GM19023 (cell line): ENCODE data around the gene GNAI3.

Experiments
- ATAC-seq: cut with Tn5 transposase; IDR thresholded peaks from one replicate; pipeline ENCODE4 v1.9.1; 2021; ENCODE audit warnings: mild to moderate bottlenecking, moderate library complexity; ENCODE audit not compliant: unreplicated experiment

GNAI3 gene

DNA sequence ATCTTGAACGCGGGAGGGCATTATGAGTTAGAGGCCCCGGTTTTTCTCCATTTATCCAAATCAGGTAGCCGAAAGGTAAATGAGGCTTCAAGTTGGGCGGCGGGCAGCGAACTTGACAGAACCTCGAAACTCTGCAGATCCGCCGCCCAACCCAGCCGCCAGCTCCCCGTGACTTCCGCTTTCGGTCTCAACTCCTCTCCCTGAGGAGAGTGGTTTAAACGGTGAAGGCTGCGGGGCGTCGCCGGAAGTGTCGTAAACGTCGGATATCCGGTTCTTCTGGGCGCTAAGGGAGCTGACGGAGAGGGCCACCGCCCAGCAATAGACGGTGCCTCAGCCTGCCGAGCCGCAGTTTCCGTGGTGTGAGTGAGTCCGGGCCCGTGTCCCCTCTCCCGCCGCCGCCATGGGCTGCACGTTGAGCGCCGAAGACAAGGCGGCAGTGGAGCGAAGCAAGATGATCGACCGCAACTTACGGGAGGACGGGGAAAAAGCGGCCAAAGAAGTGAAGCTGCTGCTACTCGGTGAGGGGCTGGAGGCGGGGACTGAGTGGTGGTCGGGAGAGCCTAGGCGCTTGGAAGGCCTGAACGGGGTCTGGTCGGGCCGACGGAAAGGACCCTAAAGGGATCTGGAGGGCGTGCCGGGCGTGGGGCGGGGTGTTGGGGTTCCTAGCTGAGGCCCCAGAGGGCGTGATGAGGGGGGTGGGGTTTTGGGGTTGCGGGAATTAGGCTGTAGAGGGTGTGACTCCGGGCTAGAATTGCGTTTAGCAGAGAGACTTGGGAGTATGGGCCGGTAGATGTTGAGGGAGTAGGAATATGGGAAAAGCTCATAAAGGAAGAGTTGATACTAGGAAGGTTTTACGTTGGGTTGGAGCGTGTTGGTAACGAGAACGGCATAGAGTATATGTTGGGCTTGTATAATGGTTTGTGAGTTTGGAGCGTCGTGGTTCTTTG lies at the start of gene GNAI3:
Gene GNAI3, plus strand, starts transcription at position 295 of the 947 bp plus-strand sequence. Its CDS starts 106 bp downstream, at position 401.
- ATAC-seq: peak; percentile 93

DNA sequence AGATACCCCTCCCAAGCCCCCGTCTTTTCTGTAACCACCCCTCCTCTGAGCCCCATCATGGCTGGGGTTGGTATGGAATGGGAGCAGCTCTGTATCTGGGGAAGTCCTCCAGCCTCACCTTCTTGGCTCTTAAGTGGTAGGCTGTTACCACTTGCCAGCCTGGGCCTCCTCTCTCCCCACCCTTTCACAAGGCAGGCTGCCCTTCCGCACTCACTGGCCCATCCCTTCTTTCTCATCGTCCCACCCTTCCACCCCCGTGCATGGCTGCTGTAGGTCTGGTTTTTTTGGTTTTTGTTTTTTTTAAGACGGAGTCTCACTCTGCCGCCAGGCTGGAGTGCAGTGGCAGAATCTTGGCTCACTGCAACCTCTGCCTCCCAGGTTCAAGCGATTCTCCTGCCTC lies 49.3 kb upstream of the GNAI3 start:
- no peak for ATAC-seq

DNA sequence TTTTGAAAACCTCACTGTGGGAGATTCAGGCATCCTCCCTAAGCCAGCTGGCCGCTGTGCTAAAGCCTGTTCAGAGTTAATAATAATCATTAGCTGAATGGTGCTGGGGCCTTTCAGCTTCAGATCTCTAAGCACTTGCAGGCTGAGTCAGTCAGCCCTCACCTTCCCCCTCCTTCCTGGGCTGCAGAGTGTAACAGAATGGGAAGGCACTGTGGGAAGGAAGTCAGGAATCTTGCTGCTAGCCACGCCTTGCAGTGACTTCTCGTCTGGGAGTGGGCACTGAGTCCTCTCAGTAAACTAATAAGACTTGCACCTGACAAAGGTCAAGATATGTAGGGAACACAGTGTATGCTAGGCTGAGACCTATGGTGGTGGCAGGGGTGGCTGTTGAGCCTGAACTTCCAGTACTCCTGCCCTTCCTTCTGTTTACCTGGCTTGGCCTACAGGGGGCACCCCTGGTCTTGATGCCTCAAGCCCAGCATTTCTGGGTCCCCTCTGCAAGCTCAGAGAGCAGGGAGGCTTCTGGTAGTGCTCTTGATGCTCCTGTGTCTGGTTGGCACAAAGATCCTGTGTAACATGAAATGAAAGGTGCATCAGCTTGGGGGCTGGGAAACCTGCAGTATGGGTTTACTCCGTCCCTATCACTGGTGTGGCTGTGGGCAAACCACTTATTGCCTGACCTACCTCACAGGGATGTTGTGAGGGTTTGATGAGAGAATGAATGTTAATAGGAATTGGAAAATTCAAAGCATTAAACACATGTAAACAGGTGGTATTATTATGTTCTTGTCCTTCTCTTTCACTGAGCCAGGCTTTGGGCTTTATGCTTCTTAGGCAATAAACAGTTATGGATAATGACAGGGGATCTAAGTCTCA lies 48.5 kb upstream of the GNAI3 start:
- ATAC-seq: no peak

DNA sequence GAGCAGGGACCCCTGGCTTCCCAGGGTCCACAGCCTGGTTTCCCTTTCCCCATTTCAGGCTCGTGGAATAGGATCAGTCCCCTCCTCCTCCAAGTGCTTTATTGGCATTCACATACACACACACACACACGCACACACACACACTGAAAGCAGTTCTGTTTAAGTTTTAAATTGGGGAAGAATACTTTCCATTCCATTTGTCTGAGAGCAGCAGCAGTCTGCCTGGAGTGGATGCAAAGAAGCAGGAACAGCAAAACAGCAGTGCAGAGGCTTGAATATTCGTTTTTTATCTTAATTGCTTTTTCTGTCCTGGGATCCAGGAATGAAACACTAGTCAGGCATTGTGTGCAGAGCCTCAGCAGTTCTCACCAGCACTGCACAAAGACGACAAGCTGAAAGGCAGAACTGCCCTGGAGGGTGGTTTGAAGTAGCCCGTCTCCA lies 47.5 kb upstream of the GNAI3 start:
- no peak for ATAC-seq

DNA sequence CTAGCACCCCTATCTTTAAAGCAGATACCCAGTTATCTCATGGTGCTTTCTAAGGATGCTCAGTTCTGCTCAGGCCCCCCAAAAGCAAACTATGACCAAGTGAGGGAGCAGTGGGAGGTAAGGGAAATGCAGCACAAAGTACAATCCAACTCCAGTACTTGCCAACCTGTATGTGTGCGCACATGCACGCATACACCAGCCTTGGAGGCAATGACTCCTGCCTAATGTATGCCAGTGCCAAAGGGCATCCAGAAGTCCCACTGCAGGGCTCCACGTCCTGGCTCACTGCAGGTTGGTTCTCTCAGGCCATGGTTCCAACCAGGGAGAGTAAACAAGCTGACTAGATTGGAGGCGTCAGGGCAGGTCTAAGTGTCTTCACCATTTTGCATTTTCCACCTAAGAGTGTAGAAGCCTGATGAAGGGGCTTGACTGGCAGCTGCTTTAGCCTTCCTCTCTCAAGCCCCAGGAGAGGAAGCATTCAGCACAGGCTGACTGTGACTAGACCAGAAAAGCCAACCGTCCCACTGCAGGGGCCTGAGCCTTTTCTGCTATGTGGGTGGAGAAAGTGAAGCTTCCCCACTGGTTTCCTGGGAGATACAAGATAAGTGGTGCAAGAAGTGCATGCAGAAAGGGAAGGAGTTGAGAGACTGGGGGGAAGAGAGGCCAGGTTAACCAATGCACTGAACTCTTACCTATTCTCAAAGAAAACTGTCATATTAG lies 46.6 kb upstream of the GNAI3 start:
- no peak for ATAC-seq

DNA sequence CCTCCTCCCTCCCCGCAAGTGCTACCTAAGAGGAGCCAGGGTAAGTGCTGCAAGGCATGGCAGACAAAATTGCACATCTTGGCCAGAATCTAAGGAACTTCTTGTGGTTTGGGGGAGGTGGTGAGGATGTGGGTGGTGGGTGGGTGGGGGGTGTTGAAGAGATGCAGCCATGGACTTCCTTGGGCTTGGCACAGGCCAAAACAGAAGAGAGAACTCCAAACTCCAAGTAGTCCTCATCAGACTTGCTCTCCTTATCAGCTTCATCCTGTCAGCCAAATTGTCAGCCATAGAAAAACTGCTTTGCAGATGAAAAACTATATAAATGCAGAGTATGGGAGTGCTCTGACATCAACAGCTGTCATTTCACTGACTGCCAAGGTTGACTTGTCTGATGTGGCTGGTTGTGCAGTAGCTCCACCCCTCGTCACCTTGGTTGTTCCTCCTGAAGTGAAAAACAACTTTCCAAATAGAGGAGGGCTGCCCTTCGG lies 46.0 kb upstream of the GNAI3 start:
- ATAC-seq: no peak

DNA sequence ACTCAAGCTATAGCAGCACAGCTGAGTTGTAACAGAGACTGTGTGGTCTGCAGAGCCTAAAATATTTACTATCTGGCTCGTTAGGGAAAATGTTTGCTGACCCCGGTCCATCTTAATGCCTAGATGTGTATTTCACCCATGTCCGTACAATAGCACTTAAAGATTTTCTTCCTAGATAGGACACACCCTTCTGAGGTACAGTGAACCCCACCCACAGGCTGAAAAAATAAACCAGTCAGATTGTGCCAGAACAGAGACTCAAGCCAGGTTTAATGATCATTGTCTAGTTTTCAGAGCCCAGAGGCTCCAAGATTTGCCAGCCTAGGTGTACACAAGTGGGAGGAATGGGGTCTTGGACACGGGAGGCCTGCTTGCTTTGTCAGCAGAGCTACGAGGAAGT lies 44.5 kb upstream of the GNAI3 start:
- ATAC-seq: no peak

DNA sequence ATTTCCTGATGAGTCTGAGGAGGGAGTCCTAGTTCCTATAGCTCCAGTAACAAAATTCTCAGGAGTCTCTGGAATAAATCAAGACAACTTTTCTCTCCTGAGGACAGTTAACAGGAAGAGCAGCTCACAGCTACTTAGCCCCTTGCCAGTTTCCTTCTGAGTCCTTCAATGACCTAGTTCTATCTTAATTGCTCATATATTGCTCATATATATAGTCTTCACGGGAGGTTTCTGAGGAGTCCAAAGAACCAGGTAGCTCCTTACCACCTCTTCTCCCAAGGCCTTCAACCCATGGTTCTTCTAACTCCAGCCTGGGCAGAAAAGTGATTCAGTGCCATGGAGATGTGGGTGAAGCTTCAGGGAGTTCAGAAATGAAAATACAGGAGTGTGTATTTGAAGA lies 43.4 kb upstream of the GNAI3 start:
- ATAC-seq: no peak

DNA sequence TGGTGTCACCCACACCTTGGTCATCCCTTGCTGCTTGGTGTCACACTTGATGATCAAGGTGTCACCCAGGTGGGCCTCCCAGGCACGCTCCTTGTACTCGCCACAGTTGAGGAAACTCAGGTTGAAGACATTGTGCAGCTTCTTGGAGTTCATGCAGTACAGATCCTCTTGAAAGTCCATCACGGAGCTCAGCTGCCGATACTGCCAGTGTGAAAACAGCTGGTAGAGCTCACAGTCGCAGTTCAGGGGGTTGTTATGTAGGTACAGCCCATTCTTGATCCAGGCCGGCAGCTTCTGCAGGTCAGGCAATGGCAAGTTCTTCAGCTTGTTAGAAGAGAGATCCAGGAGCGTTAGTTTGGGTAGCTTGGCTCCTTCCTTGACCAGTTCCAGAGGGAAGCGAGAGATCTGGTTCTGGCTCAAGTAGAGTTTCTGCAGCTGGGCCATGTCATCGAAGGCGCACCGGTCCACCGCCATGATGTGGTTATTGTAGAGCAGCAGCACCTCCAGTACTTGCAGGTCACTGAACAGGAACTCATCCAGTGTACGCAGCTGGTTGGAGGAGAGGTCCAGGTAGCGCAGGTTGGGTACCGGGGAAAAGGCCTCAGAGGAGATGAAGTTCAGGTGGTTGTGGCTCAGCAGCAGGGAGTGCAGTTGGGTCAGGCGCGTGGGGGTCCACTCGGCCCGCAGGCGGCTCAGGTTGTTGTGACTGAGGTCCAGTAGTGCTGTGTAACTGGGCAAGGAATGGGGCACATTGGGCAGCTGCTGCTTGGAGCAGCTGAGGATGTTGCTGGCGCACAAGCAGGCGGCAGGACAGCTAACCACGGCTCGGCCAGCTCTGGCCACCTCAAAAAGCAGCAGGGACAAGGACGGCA lies 40.2 kb upstream of the GNAI3 start:
- no peak for ATAC-seq

DNA sequence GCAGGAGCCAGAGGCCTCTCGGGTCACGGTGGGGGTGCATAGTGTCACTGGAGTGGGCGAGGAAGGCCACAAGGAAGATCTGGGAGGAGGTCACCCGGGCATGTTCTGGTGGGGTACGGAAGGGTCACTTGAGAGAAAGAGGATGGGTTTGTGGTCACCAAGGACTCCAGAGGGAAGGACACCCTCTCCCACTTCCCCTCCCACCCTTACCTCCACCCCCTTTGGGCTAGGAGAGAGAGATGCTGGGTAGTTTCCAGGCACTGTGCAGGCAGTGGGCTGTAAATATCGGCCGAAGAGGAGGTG lies 39.6 kb upstream of the GNAI3 start:
- no peak for ATAC-seq

DNA sequence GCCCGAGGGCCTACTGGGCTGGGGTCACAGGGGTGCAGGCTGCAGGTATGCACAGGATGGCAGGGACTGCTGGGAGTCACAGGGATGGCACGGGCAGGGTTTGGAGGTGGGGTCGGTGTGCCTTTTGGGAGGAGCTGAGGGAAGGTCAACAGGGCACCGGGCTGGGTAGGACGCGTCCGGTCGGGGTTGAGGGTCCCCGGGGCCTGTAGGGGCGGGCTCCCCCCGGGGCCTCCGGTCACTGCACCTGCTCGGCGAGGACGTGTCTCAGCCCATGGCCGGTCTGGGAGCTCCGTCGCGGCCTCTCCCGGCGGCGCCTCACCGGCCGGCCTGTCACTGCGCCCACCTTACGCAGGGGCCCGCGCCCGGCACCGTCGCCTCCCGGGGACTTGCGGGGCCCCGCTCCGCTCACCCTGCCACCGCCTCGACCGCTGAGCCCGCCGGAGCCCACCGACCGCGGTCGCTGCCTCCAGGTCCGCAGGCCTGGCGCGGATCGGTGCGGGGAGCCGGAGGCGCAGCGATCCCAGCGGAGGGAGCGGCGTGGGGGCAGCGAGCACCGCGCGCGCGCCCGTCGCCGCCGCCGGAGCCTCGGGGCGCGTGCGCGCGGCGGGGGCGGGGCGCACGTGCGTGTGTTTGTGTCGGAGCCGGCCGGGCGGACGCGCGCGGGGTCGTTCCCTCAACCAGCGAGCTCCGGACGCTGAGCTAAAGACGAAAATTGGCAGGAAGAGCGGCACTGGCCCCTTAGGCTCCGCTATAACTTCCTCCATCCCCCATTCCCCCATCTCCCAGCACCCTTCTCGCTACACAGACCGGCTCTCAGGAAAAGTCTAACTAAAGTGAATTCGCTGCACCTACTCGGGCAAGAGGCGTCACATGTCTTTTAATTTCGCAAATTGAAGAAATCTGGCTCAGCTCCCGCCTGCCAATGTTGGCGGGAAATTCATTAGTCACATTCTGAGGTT lies 39.0 kb upstream of the GNAI3 start, which contains the start of gene AMIGO1:
Gene AMIGO1, minus strand, starts transcription at position 552 of the 959 bp plus-strand sequence. CDS start 815 bp downstream, outside the sequence.
- peak; percentile 55 for ATAC-seq

DNA sequence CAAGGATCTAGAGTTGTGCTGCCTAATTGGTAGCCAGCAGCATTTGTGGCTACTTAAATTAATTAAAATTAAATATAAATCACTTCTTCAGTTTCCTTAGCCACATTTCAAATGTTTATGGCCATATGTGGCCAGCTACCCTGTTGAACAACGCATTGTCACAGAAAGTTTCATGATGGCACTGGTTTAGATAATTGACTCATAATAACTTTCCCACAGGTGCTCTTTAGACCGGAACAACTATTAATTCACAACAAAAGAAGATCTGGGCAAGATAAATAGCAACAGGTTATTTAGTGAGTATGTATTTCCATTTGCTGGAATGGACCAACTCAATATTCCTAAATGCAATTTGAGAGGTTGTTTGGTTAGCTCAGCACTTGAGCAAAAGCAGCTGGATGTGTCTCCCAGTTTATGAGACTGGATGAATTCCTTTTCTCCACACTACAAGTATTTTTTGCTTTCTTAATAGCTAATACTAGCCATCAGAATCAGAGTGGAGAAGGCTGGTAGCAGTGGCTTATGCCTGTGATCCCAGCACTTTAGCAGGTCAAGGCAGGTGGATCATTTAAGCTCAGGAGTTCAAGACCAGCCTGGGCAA lies 35.2 kb upstream of the GNAI3 start:
- no peak for ATAC-seq

DNA sequence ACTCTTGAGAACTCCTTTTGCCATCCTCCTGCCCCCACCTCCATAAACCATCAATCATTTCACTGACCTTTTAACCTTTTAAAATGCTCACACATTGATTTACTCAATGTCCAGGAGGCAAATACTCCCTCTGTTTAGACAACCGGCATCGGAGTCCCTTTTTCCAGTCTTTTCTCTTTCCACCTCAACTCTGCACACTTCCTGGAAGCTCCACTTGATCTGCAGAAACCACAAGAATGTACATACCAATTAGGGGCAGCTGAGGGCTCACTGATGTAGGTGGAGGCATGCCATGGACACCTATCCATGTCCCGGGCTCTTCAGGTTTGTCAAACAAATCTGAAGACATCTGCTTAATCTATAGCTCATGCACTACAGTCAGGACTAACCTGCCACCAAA lies 33.6 kb upstream of the GNAI3 start:
- ATAC-seq: no peak

DNA sequence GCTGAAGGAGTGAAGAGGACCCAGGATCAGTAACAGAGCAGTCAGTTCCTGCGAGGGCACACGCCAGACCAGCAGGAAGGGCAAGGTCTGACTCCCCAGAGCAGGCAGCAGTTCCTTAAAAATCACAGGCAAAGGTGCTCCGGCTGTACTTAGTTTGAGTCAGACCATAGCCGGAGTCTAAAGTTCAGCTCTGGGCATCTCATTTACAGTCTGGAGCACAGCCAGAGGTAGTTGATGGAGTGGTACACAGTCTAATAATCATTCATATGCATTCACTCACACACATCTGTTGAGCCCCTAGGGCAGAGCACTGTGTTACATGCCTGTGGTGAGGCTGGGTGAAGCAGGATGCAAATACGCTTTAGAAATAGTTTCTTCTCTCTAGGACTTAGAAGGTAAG lies 31.5 kb upstream of the GNAI3 start:
- ATAC-seq: no peak

DNA sequence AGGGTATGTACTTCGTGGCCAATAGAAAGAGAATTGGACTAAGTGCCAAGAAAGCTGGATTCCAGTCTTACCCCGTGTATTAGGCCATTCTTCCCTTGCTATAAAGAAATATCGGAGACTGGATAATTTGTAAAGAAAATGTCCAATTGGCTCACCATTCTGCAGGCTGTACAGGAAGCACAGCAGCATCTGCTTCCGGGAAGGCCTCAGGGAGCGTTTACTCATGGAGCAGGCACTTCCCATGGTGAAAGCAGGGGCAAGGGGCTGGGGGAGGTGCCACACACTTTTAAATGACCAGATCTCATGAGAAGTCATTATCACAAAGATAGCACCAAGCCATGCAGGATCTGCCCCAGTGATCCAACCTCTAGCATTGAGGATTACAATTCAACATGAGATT lies 31.1 kb upstream of the GNAI3 start:
- ATAC-seq: no peak

DNA sequence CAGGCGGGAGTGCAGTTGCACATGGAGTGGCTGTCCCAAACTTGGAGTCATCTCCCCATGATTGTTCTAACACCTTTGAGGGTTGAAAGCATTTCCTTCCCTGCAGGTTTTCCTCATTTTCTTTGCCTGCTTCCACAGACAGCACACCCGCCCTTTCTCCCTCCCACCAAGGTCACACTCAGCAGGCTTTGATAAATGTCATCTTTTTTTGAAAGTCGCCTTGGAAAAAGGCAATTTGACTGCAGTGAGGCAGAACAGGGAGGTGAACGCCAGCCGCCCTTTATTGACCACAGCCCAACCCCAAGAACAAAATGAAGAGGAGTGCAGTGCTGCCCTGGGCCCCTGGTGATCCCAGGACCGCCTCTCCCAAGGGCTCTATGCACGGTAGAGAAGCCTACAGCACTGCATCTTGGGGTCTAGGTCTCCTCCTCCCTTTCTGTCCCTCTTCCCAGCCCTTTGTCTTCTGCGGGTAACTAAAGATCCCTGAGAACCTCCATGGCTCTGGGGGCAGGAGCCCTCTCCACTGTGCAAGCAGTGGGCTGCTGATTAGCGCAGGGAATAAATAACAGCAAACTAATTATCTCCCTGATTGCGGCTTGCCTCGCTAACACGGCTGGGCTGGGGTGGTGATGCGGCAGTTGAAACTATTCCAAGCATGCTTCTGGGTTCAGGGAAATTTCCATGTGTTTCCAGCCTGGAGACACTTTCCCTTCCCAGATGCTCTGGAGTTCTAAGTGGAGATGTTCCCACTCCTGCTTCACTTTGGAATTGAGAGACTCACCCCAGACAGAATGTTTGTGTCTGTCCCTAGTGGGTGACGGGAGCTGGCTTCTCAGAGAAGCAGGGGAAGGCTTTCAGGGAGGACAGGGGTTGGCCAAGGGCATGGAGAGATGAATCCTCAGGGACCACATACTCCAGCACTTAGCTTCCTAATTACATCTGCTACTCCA lies 27.1 kb upstream of the GNAI3 start:
- no peak for ATAC-seq

DNA sequence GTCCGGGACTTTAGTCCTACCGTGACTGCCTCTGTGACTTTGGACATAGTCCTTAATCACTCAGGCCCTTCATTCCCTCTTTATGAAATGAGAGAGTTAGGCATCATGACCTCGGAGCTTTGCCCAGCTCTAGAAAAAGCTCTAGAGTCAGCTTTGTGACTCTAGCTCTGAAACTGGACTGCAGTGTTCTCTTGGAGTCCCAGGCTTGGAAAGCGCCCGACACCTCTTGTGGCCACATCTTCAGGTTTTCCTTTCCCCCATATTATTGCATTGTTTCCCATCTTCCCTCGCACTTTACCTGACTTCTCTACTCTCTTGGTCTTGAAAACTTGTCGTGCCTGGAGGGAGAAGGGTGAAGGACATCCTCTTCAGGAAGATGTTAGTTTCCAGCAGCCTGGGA lies 26.4 kb upstream of the GNAI3 start:
- ATAC-seq: no peak
